ENCODE measurements around the gene PITX2.

The PITX2 gene

GRCh38 chr4:110622841-110623717 is at the start of gene PITX2:
TSS of gene PITX2 (minus strand) at chr4:110623077. CDS start at chr4:110622460, 617 bp downstream.
- H3K27me3 ChIP-seq (ENCODE audit: insufficient read depth, low read depth) = no peaks in the 10 kb centered on the region
- H3K79me2 ChIP-seq (ENCODE audit: insufficient read depth, low read depth) = no peaks in the 10 kb centered on the region
- H3K4me3 ChIP-seq (IDR thresholded peaks at IDR 0.05; ENCODE audit: insufficient read depth, low read depth, low read length) = no peak within 1 kb of the TSS
- H3K27ac ChIP-seq = no peak within 1 kb of the TSS
- TF ChIP-seq CTCF (conservative IDR thresholded peaks at IDR 0.05; ENCODE audit: low read depth, low read length) = no peak
- no peak within 1 kb of the TSS for H3K9ac ChIP-seq
- no peaks in the 10 kb centered on the region for H4K20me1 ChIP-seq (ENCODE audit: insufficient read depth)
- H2AFZ ChIP-seq (ENCODE audit: low read depth) = no peak within 1 kb of the TSS
- H3K36me3 ChIP-seq (ENCODE audit: insufficient read depth) = no peaks in the 10 kb centered on the region
- H3K4me1 ChIP-seq (ENCODE audit: low read depth, poor library complexity, severe bottlenecking) = no peaks in the 10 kb centered on the region
- no peak within 1 kb of the TSS for H3K4me2 ChIP-seq

- Histone ChIP-seq H3K4me3 (IDR thresholded peaks at IDR 0.05; ENCODE audit: insufficient read depth, low read depth, low read length) (no peak overlapping the region), H3K9ac (no peak overlapping the region), H3K4me2 (no peak overlapping the region), H4K20me1 (ENCODE audit: insufficient read depth) (no peaks in the 10 kb centered on the region), H3K27me3 (ENCODE audit: insufficient read depth, low read depth) (no peaks in the 10 kb centered on the region), H3K27ac (no peak overlapping the region), H2AFZ (ENCODE audit: low read depth) (no peak overlapping the region), H3K79me2 (ENCODE audit: insufficient read depth, low read depth) (no peaks in the 10 kb centered on the region), H3K4me1 (ENCODE audit: low read depth, poor library complexity, severe bottlenecking) (no peaks in the 10 kb centered on the region), H3K36me3 (ENCODE audit: insufficient read depth) (no peaks in the 10 kb centered on the region)
- TF ChIP-seq CTCF (conservative IDR thresholded peaks at IDR 0.05; ENCODE audit: low read depth, low read length) = no peak
Observed at GRCh38 chr4:110671679-110672078, 48.8 kb upstream of the PITX2 start.

- Histone ChIP-seq H3K4me1 (ENCODE audit: low read depth, poor library complexity, severe bottlenecking) (no peaks in the 10 kb centered on the region), H3K9ac (no peak overlapping the region), H3K36me3 (ENCODE audit: insufficient read depth) (no peaks in the 10 kb centered on the region), H3K27ac (no peak overlapping the region), H3K27me3 (ENCODE audit: insufficient read depth, low read depth) (no peaks in the 10 kb centered on the region), H3K79me2 (ENCODE audit: insufficient read depth, low read depth) (no peaks in the 10 kb centered on the region), H3K4me2 (no peak overlapping the region), H2AFZ (ENCODE audit: low read depth) (no peak overlapping the region), H3K4me3 (IDR thresholded peaks at IDR 0.05; ENCODE audit: insufficient read depth, low read depth, low read length) (no peak overlapping the region), H4K20me1 (ENCODE audit: insufficient read depth) (no peaks in the 10 kb centered on the region)
- no peak for TF ChIP-seq CTCF (conservative IDR thresholded peaks at IDR 0.05; ENCODE audit: low read depth, low read length)
Observed at GRCh38 chr4:110669663-110670062, 46.8 kb upstream of the PITX2 start.

- Histone ChIP-seq H3K9ac (no peak overlapping the region), H3K4me2 (no peak overlapping the region), H3K4me3 (IDR thresholded peaks at IDR 0.05; ENCODE audit: insufficient read depth, low read depth, low read length) (no peak overlapping the region), H2AFZ (ENCODE audit: low read depth) (no peak overlapping the region), H3K4me1 (ENCODE audit: low read depth, poor library complexity, severe bottlenecking) (no peaks in the 10 kb centered on the region), H3K36me3 (ENCODE audit: insufficient read depth) (no peaks in the 10 kb centered on the region), H3K27me3 (ENCODE audit: insufficient read depth, low read depth) (no peaks in the 10 kb centered on the region), H3K27ac (no peak overlapping the region), H4K20me1 (ENCODE audit: insufficient read depth) (no peaks in the 10 kb centered on the region), H3K79me2 (ENCODE audit: insufficient read depth, low read depth) (no peaks in the 10 kb centered on the region)
- no peak for TF ChIP-seq CTCF (conservative IDR thresholded peaks at IDR 0.05; ENCODE audit: low read depth, low read length)
Observed at GRCh38 chr4:110668463-110669235, 45.8 kb upstream of the PITX2 start.

All from KMS-11 (cell line).